Type B pancreatic cell (in vitro differentiated cells): ENCODE results near the gene TMTC4. TPM values are rescaled to one million over a fixed set of nuclear protein-coding genes. Genes with fewer than 3 reads are reported as not detected.
A peak's percentile ranks its signal among the peaks of the same experiment; 100 is the strongest.

Source experiments
- DNase-seq: peaks from one replicate; pipeline ENCODE4 v3.0.0; 2021; ENCODE audit warnings: mixed read lengths; ENCODE audit not compliant: unreplicated experiment; ENCODE audit errors: extremely low spot score
- H3K27ac Mint-ChIP-seq: 2 replicates; pipeline ENCODE4 v1.8.0; 2021; ENCODE audit warnings: mild to moderate bottlenecking, mixed read lengths
- H3K27me3 Mint-ChIP-seq: 2 replicates; pipeline ENCODE4 v1.8.0; 2021; ENCODE audit warnings: mixed read lengths
- H3K36me3 Mint-ChIP-seq: 2 replicates; pipeline ENCODE4 v1.8.0; 2021; ENCODE audit warnings: mixed read lengths
- H3K4me1 Mint-ChIP-seq: one replicate; pipeline ENCODE4 v1.8.0; 2021; ENCODE audit warnings: mixed read lengths; ENCODE audit not compliant: unreplicated experiment
- H3K4me3 Mint-ChIP-seq: 2 replicates; pipeline ENCODE4 v1.8.0; 2021; ENCODE audit warnings: mild to moderate bottlenecking, mixed read lengths
- H3K9me3 Mint-ChIP-seq: 2 replicates; pipeline ENCODE4 v1.8.0; 2021; ENCODE audit warnings: mixed read lengths
- CTCF ChIP-seq: fragments of 200-600 bp; sonication (generic); conservative IDR thresholded peaks from 2 replicates; pipeline ENCODE4 v1.5.0; 2021; ENCODE audit warnings: antibody characterized with exemption, mild to moderate bottlenecking
- total RNA-seq: library from RNA; stranded (reverse); gene quantifications from 2 replicates; pipeline ENCODE4 v1.2.1, GENCODE V29; 2021; ENCODE audit warnings: low replicate concordance

The TMTC4 gene
- total RNA-seq, 1 donor from 2014 or later = 44.5 TPM

DNA sequence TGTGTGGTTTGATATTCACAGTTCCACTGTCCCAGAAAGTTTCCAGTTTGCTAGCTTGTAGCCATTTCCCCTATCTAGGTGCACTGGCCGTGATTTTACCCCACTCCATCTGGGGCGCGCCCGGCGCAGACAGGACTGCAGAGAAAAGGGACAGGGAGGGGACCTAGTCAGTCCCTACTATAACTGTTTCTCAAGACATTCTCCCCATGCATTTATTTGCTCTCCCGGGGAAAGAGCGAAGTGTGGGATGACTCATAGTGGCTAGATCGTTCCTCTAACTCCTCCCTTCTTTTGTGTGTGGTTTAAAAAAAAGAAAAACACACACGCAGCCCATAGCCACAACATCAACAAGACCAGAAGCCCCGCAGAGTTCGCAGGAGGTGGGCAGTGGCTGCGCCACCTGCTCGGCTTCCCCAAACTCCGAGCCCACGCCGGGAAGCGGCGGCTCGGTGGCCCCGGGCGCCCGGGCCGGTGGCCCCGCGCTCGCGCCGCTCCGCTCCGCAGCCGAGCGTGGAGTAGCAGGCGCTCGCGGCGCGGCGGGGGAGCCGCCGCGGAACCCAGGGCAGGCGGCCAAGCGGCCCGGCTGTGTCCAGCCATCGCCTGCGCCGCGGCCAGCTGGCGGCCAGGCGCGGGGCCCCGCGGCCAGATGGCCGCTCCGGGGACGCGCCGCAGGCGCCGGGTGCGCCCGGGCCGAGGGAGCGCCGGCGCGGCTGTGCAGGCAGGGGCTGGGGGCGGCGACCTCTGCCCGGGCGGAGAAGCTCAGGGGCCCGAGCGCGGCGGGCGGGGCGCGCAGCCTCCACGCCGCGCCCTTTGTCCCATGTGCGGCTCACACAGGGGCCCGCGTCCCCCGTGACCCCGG is 653 bp downstream of the TMTC4 start:
- peak overlapping the region; percentile 94 for H3K27ac Mint-ChIP-seq
- no peak for DNase-seq

GRCh38 chr13:100673376-100673712 is 1.3 kb downstream of the TMTC4 start:
- Mint-ChIP-seq H3K4me3 (peak overlapping the region; percentile 95), H3K36me3 (peaks cover 8% of the 10 kb centered on the region), H3K27me3 (peaks cover 8% of the 10 kb centered on the region), H3K27ac (peak overlapping the region; percentile 94), H3K4me1 (peaks cover 35% of the 10 kb centered on the region), H3K9me3 (no peaks in the 10 kb centered on the region)
- TF ChIP-seq CTCF = no peak
- peak; percentile 62 for DNase-seq

More for the DNA sequence above, 653 bp downstream of the TMTC4 start:
- TF ChIP-seq CTCF = no peak
- Mint-ChIP-seq H3K27me3 (peaks cover 8% of the 10 kb centered on the region), H3K4me3 (peak overlapping the region; percentile 95), H3K4me1 (peaks cover 31% of the 10 kb centered on the region), H3K9me3 (no peaks in the 10 kb centered on the region), H3K36me3 (peaks cover 4% of the 10 kb centered on the region)

DNA sequence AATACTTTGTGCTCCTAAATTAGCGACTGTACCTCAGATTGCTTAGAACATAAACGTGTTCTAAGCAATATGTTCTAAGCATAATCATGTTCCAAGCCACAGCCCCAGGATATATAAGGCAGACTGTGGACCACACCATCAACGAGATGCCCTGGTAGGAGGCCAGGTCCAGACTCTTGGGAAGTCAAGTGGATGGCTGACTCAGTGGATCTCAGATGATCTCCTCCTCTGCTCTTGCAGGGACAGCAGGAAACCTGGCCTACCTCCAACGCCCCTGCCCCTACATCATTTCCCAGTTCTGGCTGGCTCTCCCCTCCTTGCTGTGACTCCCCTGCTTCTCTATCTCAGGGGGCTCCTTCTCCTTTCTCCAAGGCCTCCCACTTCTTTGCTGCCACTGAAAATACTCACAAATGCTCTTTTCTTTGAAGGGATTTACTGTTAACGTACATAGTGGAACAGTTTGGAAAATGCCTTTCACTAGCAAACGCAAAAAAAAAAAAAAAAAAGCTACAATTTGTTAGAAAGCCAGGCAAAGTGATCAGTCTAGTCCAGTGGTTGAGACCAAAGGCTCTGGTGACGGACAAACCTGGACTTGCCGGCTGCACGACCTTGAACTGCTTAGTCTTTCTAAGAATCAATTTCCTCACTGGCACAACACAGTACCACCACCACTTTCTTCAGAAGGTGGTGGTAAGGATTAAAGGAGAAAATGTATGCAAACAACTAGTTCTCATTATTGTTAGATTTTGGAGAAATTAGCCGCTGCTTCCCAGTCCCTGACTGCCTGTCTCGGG is 3.0 kb downstream of the TMTC4 start:
- Mint-ChIP-seq H3K9me3 (no peaks in the 10 kb centered on the region), H3K4me3 (peak overlapping the region; percentile 41), H3K27me3 (peaks cover 8% of the 10 kb centered on the region), H3K4me1 (peaks cover 46% of the 10 kb centered on the region), H3K27ac (peak overlapping the region; percentile 53), H3K36me3 (peaks cover 18% of the 10 kb centered on the region)
- no peak for DNase-seq
- no peak for TF ChIP-seq CTCF

DNA sequence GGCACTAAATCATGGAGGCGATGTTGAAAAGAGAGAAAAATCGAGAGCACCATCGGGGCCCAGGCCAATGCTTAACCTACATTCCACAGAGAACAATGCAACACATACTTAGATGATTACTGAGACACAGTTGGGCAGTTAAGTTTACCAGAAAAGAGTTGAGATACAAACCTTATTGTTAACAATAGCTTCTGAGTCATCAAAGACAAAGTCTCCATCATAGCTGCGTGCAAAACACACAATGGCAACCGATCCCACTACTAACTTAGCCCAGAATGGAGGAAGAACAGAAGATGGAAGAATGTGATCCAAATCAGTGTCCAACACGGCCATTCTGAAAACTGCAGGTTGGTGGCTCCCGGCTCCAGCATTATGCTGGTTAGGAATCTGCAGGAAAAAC is 6.2 kb downstream of the TMTC4 start:
- peaks cover 33% of the 10 kb centered on the region for H3K36me3 Mint-ChIP-seq
- H3K4me1 Mint-ChIP-seq = peaks cover 43% of the 10 kb centered on the region
- peak overlapping the region; percentile 12 for H3K4me3 Mint-ChIP-seq
- TF ChIP-seq CTCF = no peak
- no peak for DNase-seq
- no peaks in the 10 kb centered on the region for H3K9me3 Mint-ChIP-seq
- peak overlapping the region; percentile 61 for H3K27ac Mint-ChIP-seq
- no peaks in the 10 kb centered on the region for H3K27me3 Mint-ChIP-seq

GRCh38 chr13:100667894-100668293 is 6.7 kb downstream of the TMTC4 start:
- no peaks in the 10 kb centered on the region for H3K9me3 Mint-ChIP-seq
- peak overlapping the region; percentile 34 for H3K4me3 Mint-ChIP-seq
- no peak for TF ChIP-seq CTCF
- H3K27ac Mint-ChIP-seq = peak overlapping the region; percentile 61
- H3K4me1 Mint-ChIP-seq = peaks cover 39% of the 10 kb centered on the region
- H3K36me3 Mint-ChIP-seq = peaks cover 38% of the 10 kb centered on the region
- H3K27me3 Mint-ChIP-seq = no peaks in the 10 kb centered on the region
- DNase-seq = no peak
